Measurements from ENCODE around the gene RAC3. TPM values are rescaled to one million over a fixed set of nuclear protein-coding genes. Genes with fewer than 3 reads are reported as not detected.

RAC3 gene
- total RNA-seq, 1 experiment from 2014 or later, result 24.8 TPM

DNA sequence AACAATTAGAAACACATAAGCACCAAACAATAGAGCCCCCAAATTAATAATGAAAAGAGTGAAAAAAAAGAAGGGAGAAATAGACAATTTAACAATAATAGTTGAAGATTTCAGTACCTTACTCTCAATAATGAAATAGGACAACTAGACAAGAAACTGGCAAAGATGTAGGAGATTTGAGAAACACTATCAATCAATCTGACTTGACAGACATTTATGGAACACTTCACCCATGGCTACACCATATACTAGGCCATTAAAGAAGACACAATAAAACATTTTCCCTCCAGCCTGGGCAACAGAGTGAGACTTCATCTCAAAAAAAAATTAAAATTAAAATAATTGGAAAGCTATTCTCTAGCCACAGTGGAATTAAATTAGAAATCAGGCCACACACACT lies 39.1 kb downstream of the RAC3 start:
- Histone ChIP-seq H3K27me3 (replicated peaks; ENCODE audit: insufficient read depth, low read depth, low read length, poor library complexity) (no peaks in the 10 kb centered on the region), H3K4me3 (ENCODE audit: low read depth, low read length, poor library complexity, severe bottlenecking) (no peak overlapping the region), H3K36me3 (ENCODE audit: insufficient read depth, low read length, poor library complexity, severe bottlenecking) (no peaks in the 10 kb centered on the region), H3K9me3 (ENCODE audit: low read depth, low read length, poor library complexity, severe bottlenecking) (no peaks in the 10 kb centered on the region), H3K4me1 (ENCODE audit: insufficient read depth, low read length, poor library complexity, severe bottlenecking) (peaks cover 6% of the 10 kb centered on the region), H3K27ac (ENCODE audit: low read depth, low read length, poor library complexity, severe bottlenecking) (no peak overlapping the region)
- ChIA-PET POLR2A (ENCODE audit: low non-redundant PET) (no interaction called here), CTCF (no interaction called here)
- no TSS peak for BruUV-seq (replicated peaks)
- TF ChIP-seq, protein P1, sequence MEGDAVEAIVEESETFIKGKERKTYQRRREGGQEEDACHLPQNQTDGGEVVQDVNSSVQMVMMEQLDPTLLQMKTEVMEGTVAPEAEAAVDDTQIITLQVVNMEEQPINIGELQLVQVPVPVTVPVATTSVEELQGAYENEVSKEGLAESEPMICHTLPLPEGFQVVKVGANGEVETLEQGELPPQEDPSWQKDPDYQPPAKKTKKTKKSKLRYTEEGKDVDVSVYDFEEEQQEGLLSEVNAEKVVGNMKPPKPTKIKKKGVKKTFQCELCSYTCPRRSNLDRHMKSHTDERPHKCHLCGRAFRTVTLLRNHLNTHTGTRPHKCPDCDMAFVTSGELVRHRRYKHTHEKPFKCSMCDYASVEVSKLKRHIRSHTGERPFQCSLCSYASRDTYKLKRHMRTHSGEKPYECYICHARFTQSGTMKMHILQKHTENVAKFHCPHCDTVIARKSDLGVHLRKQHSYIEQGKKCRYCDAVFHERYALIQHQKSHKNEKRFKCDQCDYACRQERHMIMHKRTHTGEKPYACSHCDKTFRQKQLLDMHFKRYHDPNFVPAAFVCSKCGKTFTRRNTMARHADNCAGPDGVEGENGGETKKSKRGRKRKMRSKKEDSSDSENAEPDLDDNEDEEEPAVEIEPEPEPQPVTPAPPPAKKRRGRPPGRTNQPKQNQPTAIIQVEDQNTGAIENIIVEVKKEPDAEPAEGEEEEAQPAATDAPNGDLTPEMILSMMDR (conservative IDR thresholded peaks at IDR 0.05; ENCODE audit: low read depth, low read length), result no peak
- TF ChIP-seq EZH2 (IDR thresholded peaks at IDR 0.05; ENCODE audit: borderline replicate concordance, low read depth, low read length, poor library complexity, severe bottlenecking), result no peak
- intact Hi-C loops (cut with micrococcal nuclease; ENCODE audit: unreplicated experiment), result no loop called here
- no peak for DNase-seq (ENCODE audit: low spot score)

DNA sequence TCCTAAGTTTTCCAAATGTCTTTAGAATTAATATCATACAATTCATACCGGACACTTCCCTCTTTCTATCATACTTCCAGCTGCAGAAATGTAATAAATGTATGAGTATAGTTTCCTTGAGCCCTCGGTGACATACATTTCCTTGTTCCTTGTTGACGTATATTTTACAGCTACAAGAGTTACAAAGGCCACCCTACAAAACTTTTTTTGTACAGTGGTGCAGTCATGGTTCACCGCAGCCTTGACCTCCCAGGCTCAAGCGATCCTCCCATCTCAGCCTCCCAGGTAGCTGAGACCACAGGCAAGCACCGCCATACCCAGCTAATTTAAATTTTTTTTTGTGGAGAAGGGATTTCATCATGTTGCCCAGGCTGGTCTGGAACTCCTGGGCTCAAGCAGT lies 41.3 kb downstream of the RAC3 start:
- POLR2A ChIA-PET (ENCODE audit: low non-redundant PET), result no interaction called here
- CTCF ChIA-PET, result no interaction called here
- TF ChIP-seq, protein P1 (conservative IDR thresholded peaks at IDR 0.05; ENCODE audit: low read depth, low read length), result no peak
- TF ChIP-seq EZH2 (IDR thresholded peaks at IDR 0.05; ENCODE audit: borderline replicate concordance, low read depth, low read length, poor library complexity, severe bottlenecking), result no peak

DNA sequence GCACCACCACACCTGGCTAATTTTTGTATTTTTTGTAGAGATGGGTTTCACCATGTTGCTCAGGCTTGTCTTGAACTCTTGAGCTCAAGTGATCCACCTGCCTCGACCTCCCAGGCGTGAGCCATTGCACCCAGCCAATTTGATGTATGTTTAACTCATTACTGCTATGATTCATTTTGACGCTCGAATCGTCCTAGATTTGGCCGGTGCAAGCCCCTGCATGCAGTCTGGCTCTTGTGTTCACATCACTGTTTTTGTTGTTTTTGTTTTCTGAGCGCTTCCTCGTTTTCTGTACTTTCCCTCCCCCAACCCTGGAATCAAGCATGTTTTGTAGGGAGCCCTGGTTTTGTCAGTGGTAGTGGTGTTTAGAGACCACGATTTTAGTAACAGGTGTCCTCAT lies 42.0 kb downstream of the RAC3 start:
- no peaks in the 10 kb centered on the region for H3K4me1 ChIP-seq (ENCODE audit: insufficient read depth, low read length, poor library complexity, severe bottlenecking)

More for the DNA sequence above, 41.3 kb downstream of the RAC3 start:
- H3K9me3 ChIP-seq (ENCODE audit: low read depth, low read length, poor library complexity, severe bottlenecking), result no peaks in the 10 kb centered on the region
- no peak overlapping the region for H3K4me3 ChIP-seq (ENCODE audit: low read depth, low read length, poor library complexity, severe bottlenecking)
- H3K36me3 ChIP-seq (ENCODE audit: insufficient read depth, low read length, poor library complexity, severe bottlenecking), result peaks cover 9% of the 10 kb centered on the region
- H3K4me1 ChIP-seq (ENCODE audit: insufficient read depth, low read length, poor library complexity, severe bottlenecking), result no peaks in the 10 kb centered on the region
- no peak for DNase-seq (ENCODE audit: low spot score)
- BruUV-seq (replicated peaks), result no TSS peak
- H3K27ac ChIP-seq (ENCODE audit: low read depth, low read length, poor library complexity, severe bottlenecking), result no peak overlapping the region
- intact Hi-C loops (cut with micrococcal nuclease; ENCODE audit: unreplicated experiment), result no loop called here
- no peaks in the 10 kb centered on the region for H3K27me3 ChIP-seq (replicated peaks; ENCODE audit: insufficient read depth, low read depth, low read length, poor library complexity)

More for the DNA sequence above, 42.0 kb downstream of the RAC3 start:
- Histone ChIP-seq H3K36me3 (ENCODE audit: insufficient read depth, low read length, poor library complexity, severe bottlenecking) (peaks cover 15% of the 10 kb centered on the region), H3K27me3 (replicated peaks; ENCODE audit: insufficient read depth, low read depth, low read length, poor library complexity) (no peaks in the 10 kb centered on the region), H3K9me3 (ENCODE audit: low read depth, low read length, poor library complexity, severe bottlenecking) (no peaks in the 10 kb centered on the region), H3K27ac (ENCODE audit: low read depth, low read length, poor library complexity, severe bottlenecking) (no peak overlapping the region), H3K4me3 (ENCODE audit: low read depth, low read length, poor library complexity, severe bottlenecking) (no peak overlapping the region)
- ChIA-PET CTCF (no interaction called here), POLR2A (ENCODE audit: low non-redundant PET) (no interaction called here)
- no peak for DNase-seq (ENCODE audit: low spot score)
- intact Hi-C loops (cut with micrococcal nuclease; ENCODE audit: unreplicated experiment), result no loop called here
- no peak for TF ChIP-seq EZH2 (IDR thresholded peaks at IDR 0.05; ENCODE audit: borderline replicate concordance, low read depth, low read length, poor library complexity, severe bottlenecking)
- TF ChIP-seq, protein P1 (conservative IDR thresholded peaks at IDR 0.05; ENCODE audit: low read depth, low read length), result no peak
- BruUV-seq (replicated peaks), result no TSS peak
